Inflammatory macrophage treated with lipopolysaccharide for 1 hour (primary cell): ENCODE measurements around the gene MACROD2.

Experiments
- DNase-seq, 2 donors: peaks; one replicate each; pipeline ENCODE4 v3.0.0-alpha.2; 2020 to 2022

The MACROD2 gene

GRCh38 chr20:14932040-14932439 is 936.7 kb downstream of the MACROD2 start:
- DNase-seq = no peak

- DNase-seq = no peak
Measured at GRCh38 chr20:14935285-14935684, 940.0 kb downstream of the MACROD2 start.

- no peak for DNase-seq
Measured at GRCh38 chr20:14937021-14937420, 941.7 kb downstream of the MACROD2 start.

GRCh38 chr20:14937846-14938245 is 942.5 kb downstream of the MACROD2 start:
- DNase-seq = no peak

- no peak for DNase-seq
Measured at GRCh38 chr20:14947536-14947935, 952.2 kb downstream of the MACROD2 start.

- no peak for DNase-seq
Measured at GRCh38 chr20:14947946-14948345, 952.6 kb downstream of the MACROD2 start.

GRCh38 chr20:14948416-14948815 is 953.1 kb downstream of the MACROD2 start:
- no peak for DNase-seq

- DNase-seq = no peak
Measured at GRCh38 chr20:14950633-14951032, 955.3 kb downstream of the MACROD2 start.

GRCh38 chr20:14951105-14951504 is 955.8 kb downstream of the MACROD2 start:
- no peak for DNase-seq

- DNase-seq = no peak
Measured at GRCh38 chr20:14951707-14952418, 956.5 kb downstream of the MACROD2 start.

- DNase-seq = no peak
Measured at GRCh38 chr20:14953736-14954135, 958.4 kb downstream of the MACROD2 start.

- no peak for DNase-seq
Measured at GRCh38 chr20:14955399-14955798, 960.1 kb downstream of the MACROD2 start.

- no peak for DNase-seq
Measured at GRCh38 chr20:14956026-14956425, 960.7 kb downstream of the MACROD2 start.

- no peak for DNase-seq
Measured at GRCh38 chr20:14956538-14956937, 961.2 kb downstream of the MACROD2 start.

- no peak for DNase-seq
Measured at GRCh38 chr20:14957402-14957801, 962.1 kb downstream of the MACROD2 start.

GRCh38 chr20:14958626-14959025 is 963.3 kb downstream of the MACROD2 start:
- DNase-seq = no peak

- no peak for DNase-seq
Measured at GRCh38 chr20:14959506-14960475, 964.5 kb downstream of the MACROD2 start.

- DNase-seq = no peak
Measured at GRCh38 chr20:14960831-14961230, 965.5 kb downstream of the MACROD2 start.

GRCh38 chr20:14963262-14963663 is 967.9 kb downstream of the MACROD2 start:
- no peak for DNase-seq

- DNase-seq = no peak
Measured at GRCh38 chr20:14966203-14966602, 970.9 kb downstream of the MACROD2 start.

- no peak for DNase-seq
Measured at GRCh38 chr20:14966808-14967207, 971.5 kb downstream of the MACROD2 start.

GRCh38 chr20:14972256-14972655 is 976.9 kb downstream of the MACROD2 start:
- no peak for DNase-seq

GRCh38 chr20:14972690-14973089 is 977.4 kb downstream of the MACROD2 start:
- no peak for DNase-seq

GRCh38 chr20:14979453-14979986 is 984.2 kb downstream of the MACROD2 start:
- DNase-seq = no peak
